ENCODE measurements around the gene HTR6.

The HTR6 gene

GRCh38 chr1:19639999-19640362 is 24.7 kb upstream of the HTR6 start:
- no peak overlapping the region for H3K4me3 ChIP-seq (ENCODE audit: low read depth in 1 of 2, low read length in 2 of 2)
- H3K9ac ChIP-seq (ENCODE audit: low read length): no peak overlapping the region
- no peaks in the 10 kb centered on the region for H3K9me3 ChIP-seq (ENCODE audit: low read length)
- no peaks in the 10 kb centered on the region for H3K36me3 ChIP-seq (ENCODE audit: insufficient read depth, low read length)
- H3K27ac ChIP-seq (ENCODE audit: low read depth, low read length): no peak overlapping the region
- H3K27me3 ChIP-seq (ENCODE audit: control insufficient read depth in 1 of 2, insufficient read depth in 2 of 2, low read length in 2 of 2): no peaks in the 10 kb centered on the region
- H3K4me1 ChIP-seq (ENCODE audit: insufficient read depth, low read length): peaks cover 10% of the 10 kb centered on the region

- Histone ChIP-seq H3K4me1 (ENCODE audit: insufficient read depth, low read length) (peaks cover 11% of the 10 kb centered on the region), H3K9me3 (ENCODE audit: low read length) (no peaks in the 10 kb centered on the region), H3K27ac (ENCODE audit: low read depth, low read length) (no peak overlapping the region), H3K27me3 (ENCODE audit: control insufficient read depth in 1 of 2, insufficient read depth in 2 of 2, low read length in 2 of 2) (no peaks in the 10 kb centered on the region), H3K36me3 (ENCODE audit: insufficient read depth, low read length) (no peaks in the 10 kb centered on the region), H3K9ac (ENCODE audit: low read length) (no peak overlapping the region), H3K4me3 (ENCODE audit: low read depth in 1 of 2, low read length in 2 of 2) (no peak overlapping the region)
Observed at GRCh38 chr1:19640363-19641316, 24.0 kb upstream of the HTR6 start.

- no peaks in the 10 kb centered on the region for H3K9me3 ChIP-seq (ENCODE audit: low read length)
- H3K4me1 ChIP-seq (ENCODE audit: insufficient read depth, low read length): peaks cover 36% of the 10 kb centered on the region
- H3K27me3 ChIP-seq (ENCODE audit: control insufficient read depth in 1 of 2, insufficient read depth in 2 of 2, low read length in 2 of 2): no peaks in the 10 kb centered on the region
- no peaks in the 10 kb centered on the region for H3K36me3 ChIP-seq (ENCODE audit: insufficient read depth, low read length)
- H3K4me3 ChIP-seq (ENCODE audit: low read depth in 1 of 2, low read length in 2 of 2): peak overlapping the region; percentile 14 to 65
- peak overlapping the region; percentile 74 for H3K9ac ChIP-seq (ENCODE audit: low read length)
- peak overlapping the region; percentile 70 for H3K27ac ChIP-seq (ENCODE audit: low read depth, low read length)
Observed at GRCh38 chr1:19643121-19643520, 21.6 kb upstream of the HTR6 start.

GRCh38 chr1:19643602-19644394 is 20.9 kb upstream of the HTR6 start, which contains the start of gene NBL1:
NBL1 (plus strand) TSS chr1:19644311; CDS start chr1:19655031, 10,720 bp downstream.
- Histone ChIP-seq H3K9me3 (ENCODE audit: low read length) (no peaks in the 10 kb centered on the region), H3K27ac (ENCODE audit: low read depth, low read length) (peak within 1 kb of the TSS; percentile 95), H3K27me3 (ENCODE audit: control insufficient read depth in 1 of 2, insufficient read depth in 2 of 2, low read length in 2 of 2) (no peaks in the 10 kb centered on the region), H3K36me3 (ENCODE audit: insufficient read depth, low read length) (no peaks in the 10 kb centered on the region), H3K9ac (ENCODE audit: low read length) (peak within 1 kb of the TSS; percentile 94), H3K4me1 (ENCODE audit: insufficient read depth, low read length) (peaks cover 38% of the 10 kb centered on the region), H3K4me3 (ENCODE audit: low read depth in 1 of 2, low read length in 2 of 2) (peak within 1 kb of the TSS; percentile 87 to 89)

GRCh38 chr1:19644395-19644680 is 20.3 kb upstream of the HTR6 start:
- peaks cover 38% of the 10 kb centered on the region for H3K4me1 ChIP-seq (ENCODE audit: insufficient read depth, low read length)
- peak overlapping the region in 1 of 2 donors; percentile 89 for H3K4me3 ChIP-seq (ENCODE audit: low read depth in 1 of 2, low read length in 2 of 2)
- H3K27ac ChIP-seq (ENCODE audit: low read depth, low read length): peak overlapping the region; percentile 95
- no peaks in the 10 kb centered on the region for H3K36me3 ChIP-seq (ENCODE audit: insufficient read depth, low read length)
- no peak overlapping the region for H3K9ac ChIP-seq (ENCODE audit: low read length)
- no peaks in the 10 kb centered on the region for H3K27me3 ChIP-seq (ENCODE audit: control insufficient read depth in 1 of 2, insufficient read depth in 2 of 2, low read length in 2 of 2)
- H3K9me3 ChIP-seq (ENCODE audit: low read length): no peaks in the 10 kb centered on the region

GRCh38 chr1:19644681-19645410 is 19.8 kb upstream of the HTR6 start:
- Histone ChIP-seq H3K4me3 (ENCODE audit: low read depth in 1 of 2, low read length in 2 of 2) (peak overlapping the region; percentile 87 to 89), H3K4me1 (ENCODE audit: insufficient read depth, low read length) (peaks cover 39% of the 10 kb centered on the region)

GRCh38 chr1:19645411-19646251 is 19.0 kb upstream of the HTR6 start:
- Histone ChIP-seq H3K27ac (ENCODE audit: low read depth, low read length) (peak overlapping the region; percentile 95), H3K4me3 (ENCODE audit: low read depth in 1 of 2, low read length in 2 of 2) (peak overlapping the region; percentile 87 to 89), H3K36me3 (ENCODE audit: insufficient read depth, low read length) (no peaks in the 10 kb centered on the region), H3K9me3 (ENCODE audit: low read length) (no peaks in the 10 kb centered on the region), H3K9ac (ENCODE audit: low read length) (peak overlapping the region; percentile 94), H3K27me3 (ENCODE audit: control insufficient read depth in 1 of 2, insufficient read depth in 2 of 2, low read length in 2 of 2) (no peaks in the 10 kb centered on the region), H3K4me1 (ENCODE audit: insufficient read depth, low read length) (peaks cover 46% of the 10 kb centered on the region)

More at GRCh38 chr1:19644681-19645410, 19.8 kb upstream of the HTR6 start:
- Histone ChIP-seq H3K9ac (ENCODE audit: low read length) (peak overlapping the region; percentile 94), H3K27ac (ENCODE audit: low read depth, low read length) (peak overlapping the region; percentile 95), H3K9me3 (ENCODE audit: low read length) (no peaks in the 10 kb centered on the region), H3K27me3 (ENCODE audit: control insufficient read depth in 1 of 2, insufficient read depth in 2 of 2, low read length in 2 of 2) (no peaks in the 10 kb centered on the region), H3K36me3 (ENCODE audit: insufficient read depth, low read length) (no peaks in the 10 kb centered on the region)

- H3K36me3 ChIP-seq (ENCODE audit: insufficient read depth, low read length): no peaks in the 10 kb centered on the region
- peak overlapping the region; percentile 94 for H3K9ac ChIP-seq (ENCODE audit: low read length)
- H3K27me3 ChIP-seq (ENCODE audit: control insufficient read depth in 1 of 2, insufficient read depth in 2 of 2, low read length in 2 of 2): no peaks in the 10 kb centered on the region
- H3K4me3 ChIP-seq (ENCODE audit: low read depth in 1 of 2, low read length in 2 of 2): peak overlapping the region; percentile 87 to 89
- H3K9me3 ChIP-seq (ENCODE audit: low read length): no peaks in the 10 kb centered on the region
- peak overlapping the region; percentile 95 for H3K27ac ChIP-seq (ENCODE audit: low read depth, low read length)
- peaks cover 56% of the 10 kb centered on the region for H3K4me1 ChIP-seq (ENCODE audit: insufficient read depth, low read length)
Observed at GRCh38 chr1:19646377-19647319, 18.0 kb upstream of the HTR6 start.

GRCh38 chr1:19647643-19648042 is 17.0 kb upstream of the HTR6 start:
- H3K27me3 ChIP-seq (ENCODE audit: control insufficient read depth in 1 of 2, insufficient read depth in 2 of 2, low read length in 2 of 2): no peaks in the 10 kb centered on the region
- no peak overlapping the region for H3K9ac ChIP-seq (ENCODE audit: low read length)
- peak overlapping the region in 1 of 2 donors; percentile 87 for H3K4me3 ChIP-seq (ENCODE audit: low read depth in 1 of 2, low read length in 2 of 2)
- H3K4me1 ChIP-seq (ENCODE audit: insufficient read depth, low read length): peaks cover 56% of the 10 kb centered on the region
- no peaks in the 10 kb centered on the region for H3K36me3 ChIP-seq (ENCODE audit: insufficient read depth, low read length)
- peak overlapping the region; percentile 16 for H3K27ac ChIP-seq (ENCODE audit: low read depth, low read length)
- H3K9me3 ChIP-seq (ENCODE audit: low read length): no peaks in the 10 kb centered on the region

GRCh38 chr1:19648239-19648638 is 16.4 kb upstream of the HTR6 start:
- H3K27ac ChIP-seq (ENCODE audit: low read depth, low read length): peak overlapping the region; percentile 16
- no peaks in the 10 kb centered on the region for H3K9me3 ChIP-seq (ENCODE audit: low read length)
- H3K27me3 ChIP-seq (ENCODE audit: control insufficient read depth in 1 of 2, insufficient read depth in 2 of 2, low read length in 2 of 2): no peaks in the 10 kb centered on the region
- peaks cover 51% of the 10 kb centered on the region for H3K4me1 ChIP-seq (ENCODE audit: insufficient read depth, low read length)
- no peak overlapping the region for H3K9ac ChIP-seq (ENCODE audit: low read length)
- no peaks in the 10 kb centered on the region for H3K36me3 ChIP-seq (ENCODE audit: insufficient read depth, low read length)
- no peak overlapping the region for H3K4me3 ChIP-seq (ENCODE audit: low read depth in 1 of 2, low read length in 2 of 2)

Measured in muscle layer of colon (tissue), 2 donors.